Kidney epithelial cell (primary cell): ENCODE results near the gene PIWIL4. TPM values are rescaled to one million over a fixed set of nuclear protein-coding genes. Genes with fewer than 3 reads are reported as not detected.
"Not testable (repeated sequence)": the region's sequence is repeated elsewhere in the genome, so short reads cannot be mapped to it uniquely, and the experiment has no call there.

Source experiments
- DNase-seq: peaks from one replicate; pipeline ENCODE4 v3.0.0-alpha.2; 2010; ENCODE audit warnings: low read depth
- H3K27me3 ChIP-seq: 2 replicates; pipeline ENCODE4 v1.6.0; 2011; ENCODE audit warnings: low read length; ENCODE audit not compliant: control insufficient read depth, insufficient read depth
- H3K36me3 ChIP-seq: 2 replicates; pipeline ENCODE4 v1.5.1; 2011; ENCODE audit warnings: low read length; ENCODE audit not compliant: control insufficient read depth, insufficient read depth
- H3K4me3 ChIP-seq: 2 replicates; pipeline ENCODE4 v1.5.1; 2011; ENCODE audit warnings: low read depth, mild to moderate bottlenecking, control low read depth, low read length
- total RNA-seq: library from RNA; depleted of rRNA; stranded (reverse); fragments of >200 nt; gene quantifications from 2 replicates; pipeline ENCODE4 v1.2.3, GENCODE V29; 2015
- TF ChIP-seq, protein P1 (sequence below): IDR thresholded peaks from 2 replicates; pipeline ENCODE4 v1.5.1; 2011; ENCODE audit warnings: mild to moderate bottlenecking, moderate library complexity, low read length, control low read depth, inconsistent platforms; ENCODE audit not compliant: insufficient read depth, poor library complexity, severe bottlenecking

Gene PIWIL4
- total RNA-seq, 1 donor from 2014 or later = 3.7 TPM

- H3K36me3 ChIP-seq = no peaks in the 10 kb centered on the region
- no peak overlapping the region for H3K4me3 ChIP-seq
- DNase-seq = no peak
- TF ChIP-seq, protein P1, sequence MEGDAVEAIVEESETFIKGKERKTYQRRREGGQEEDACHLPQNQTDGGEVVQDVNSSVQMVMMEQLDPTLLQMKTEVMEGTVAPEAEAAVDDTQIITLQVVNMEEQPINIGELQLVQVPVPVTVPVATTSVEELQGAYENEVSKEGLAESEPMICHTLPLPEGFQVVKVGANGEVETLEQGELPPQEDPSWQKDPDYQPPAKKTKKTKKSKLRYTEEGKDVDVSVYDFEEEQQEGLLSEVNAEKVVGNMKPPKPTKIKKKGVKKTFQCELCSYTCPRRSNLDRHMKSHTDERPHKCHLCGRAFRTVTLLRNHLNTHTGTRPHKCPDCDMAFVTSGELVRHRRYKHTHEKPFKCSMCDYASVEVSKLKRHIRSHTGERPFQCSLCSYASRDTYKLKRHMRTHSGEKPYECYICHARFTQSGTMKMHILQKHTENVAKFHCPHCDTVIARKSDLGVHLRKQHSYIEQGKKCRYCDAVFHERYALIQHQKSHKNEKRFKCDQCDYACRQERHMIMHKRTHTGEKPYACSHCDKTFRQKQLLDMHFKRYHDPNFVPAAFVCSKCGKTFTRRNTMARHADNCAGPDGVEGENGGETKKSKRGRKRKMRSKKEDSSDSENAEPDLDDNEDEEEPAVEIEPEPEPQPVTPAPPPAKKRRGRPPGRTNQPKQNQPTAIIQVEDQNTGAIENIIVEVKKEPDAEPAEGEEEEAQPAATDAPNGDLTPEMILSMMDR = no peak
- no peaks in the 10 kb centered on the region for H3K27me3 ChIP-seq
These were observed 16.7 kb upstream of the PIWIL4 start for GRCh38 chr11:94550513-94550912.

- no peaks in the 10 kb centered on the region for H3K36me3 ChIP-seq
- no peak for DNase-seq
- H3K27me3 ChIP-seq = no peaks in the 10 kb centered on the region
- TF ChIP-seq, protein P1 = no peak
- no peak overlapping the region for H3K4me3 ChIP-seq
These were observed 13.2 kb upstream of the PIWIL4 start for GRCh38 chr11:94553938-94554337.

GRCh38 chr11:94555752-94556329, 11.3 kb upstream of the PIWIL4 start:
- not testable (repeated sequence) for H3K27me3 ChIP-seq, DNase-seq, H3K36me3 ChIP-seq, H3K4me3 ChIP-seq

DNA sequence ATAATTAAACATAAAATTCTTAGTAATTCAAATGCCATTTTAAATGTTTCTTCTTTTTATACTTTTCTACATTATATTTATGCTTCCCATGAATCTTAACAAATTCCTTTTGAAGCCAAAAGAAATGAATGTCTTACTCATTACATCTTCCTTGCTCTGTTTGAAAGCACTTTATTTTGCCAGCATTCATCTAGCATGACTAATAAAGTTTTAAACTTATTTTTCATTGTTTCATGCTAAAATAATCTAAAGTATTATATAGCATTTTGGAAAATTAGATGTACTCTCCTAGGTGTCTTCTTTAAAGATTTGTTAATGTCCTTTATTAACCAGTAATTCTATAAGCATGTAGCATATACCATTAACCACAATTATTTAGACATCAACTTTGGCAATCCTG, 9.7 kb upstream of the PIWIL4 start:
- no peaks in the 10 kb centered on the region for H3K27me3 ChIP-seq
- DNase-seq = no peak
- no peak overlapping the region for H3K4me3 ChIP-seq
- H3K36me3 ChIP-seq = no peaks in the 10 kb centered on the region
- TF ChIP-seq, protein P1 = no peak

GRCh38 chr11:94557992-94558391, 9.2 kb upstream of the PIWIL4 start:
- Histone ChIP-seq H3K4me3 (no peak overlapping the region), H3K36me3 (no peaks in the 10 kb centered on the region), H3K27me3 (no peaks in the 10 kb centered on the region)
- DNase-seq = no peak
- TF ChIP-seq, protein P1 = no peak

- no peak for DNase-seq
- Histone ChIP-seq H3K4me3 (no peak overlapping the region), H3K27me3 (no peaks in the 10 kb centered on the region), H3K36me3 (no peaks in the 10 kb centered on the region)
- TF ChIP-seq, protein P1 = no peak
These were observed 8.7 kb upstream of the PIWIL4 start for GRCh38 chr11:94558468-94558867.
